ENCODE results near the gene ARHGEF37. TPM values are rescaled to one million over a fixed set of nuclear protein-coding genes. Genes with fewer than 3 reads are reported as not detected.

Gene ARHGEF37
- total RNA-seq, 1 donor from 2014 or later, result 17.7 TPM

DNA sequence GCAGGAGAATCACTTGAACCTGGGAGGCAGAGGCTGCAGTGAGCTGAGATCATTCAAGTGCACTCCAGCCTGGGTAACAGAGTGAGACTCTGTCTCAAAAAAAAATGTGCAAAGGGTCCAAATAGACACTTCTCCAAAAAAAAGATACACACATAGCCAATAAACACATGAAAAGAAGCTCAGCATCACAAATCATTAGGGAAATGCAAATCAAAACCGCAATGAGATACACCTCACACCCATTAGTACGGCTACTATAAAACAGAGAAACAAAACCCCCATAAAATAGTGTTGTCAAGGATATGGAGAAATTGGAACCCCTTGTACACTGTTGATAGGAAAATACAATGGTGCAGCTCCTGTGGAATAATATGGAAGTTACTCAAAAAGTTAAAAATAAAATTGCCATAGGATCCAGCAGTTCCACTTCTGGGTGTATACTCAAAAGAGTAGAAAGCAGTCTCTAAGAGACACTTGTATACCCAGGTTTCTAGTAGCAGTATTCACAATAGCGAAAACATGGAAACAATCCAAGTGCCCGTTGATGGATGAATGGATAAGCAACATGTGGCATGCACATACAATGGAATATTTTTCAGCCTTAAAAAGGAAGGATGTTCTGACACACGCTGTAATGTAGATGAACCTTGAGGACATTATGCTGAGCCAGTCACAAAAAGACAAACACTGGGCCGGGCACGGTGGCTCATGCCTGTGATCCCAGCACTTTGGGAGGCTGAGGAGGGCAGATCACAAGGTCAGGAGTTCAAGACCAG, 91.6 kb downstream of the ARHGEF37 start:
- Histone ChIP-seq H3K36me3 (no peaks in the 10 kb centered on the region), H3K4me3 (no peak overlapping the region), H3K27me3 (no peaks in the 10 kb centered on the region), H3K4me1 (no peaks in the 10 kb centered on the region), H3K9me3 (no peaks in the 10 kb centered on the region), H3K27ac (no peak overlapping the region)
- TF ChIP-seq POLR2A (IDR thresholded peaks at IDR 0.05) (no peak), POLR2AphosphoS5 (IDR thresholded peaks at IDR 0.05; ENCODE audit: insufficient read depth in 1 of 2, low read depth in 1 of 2) (no peak)
- TF ChIP-seq, protein P1, sequence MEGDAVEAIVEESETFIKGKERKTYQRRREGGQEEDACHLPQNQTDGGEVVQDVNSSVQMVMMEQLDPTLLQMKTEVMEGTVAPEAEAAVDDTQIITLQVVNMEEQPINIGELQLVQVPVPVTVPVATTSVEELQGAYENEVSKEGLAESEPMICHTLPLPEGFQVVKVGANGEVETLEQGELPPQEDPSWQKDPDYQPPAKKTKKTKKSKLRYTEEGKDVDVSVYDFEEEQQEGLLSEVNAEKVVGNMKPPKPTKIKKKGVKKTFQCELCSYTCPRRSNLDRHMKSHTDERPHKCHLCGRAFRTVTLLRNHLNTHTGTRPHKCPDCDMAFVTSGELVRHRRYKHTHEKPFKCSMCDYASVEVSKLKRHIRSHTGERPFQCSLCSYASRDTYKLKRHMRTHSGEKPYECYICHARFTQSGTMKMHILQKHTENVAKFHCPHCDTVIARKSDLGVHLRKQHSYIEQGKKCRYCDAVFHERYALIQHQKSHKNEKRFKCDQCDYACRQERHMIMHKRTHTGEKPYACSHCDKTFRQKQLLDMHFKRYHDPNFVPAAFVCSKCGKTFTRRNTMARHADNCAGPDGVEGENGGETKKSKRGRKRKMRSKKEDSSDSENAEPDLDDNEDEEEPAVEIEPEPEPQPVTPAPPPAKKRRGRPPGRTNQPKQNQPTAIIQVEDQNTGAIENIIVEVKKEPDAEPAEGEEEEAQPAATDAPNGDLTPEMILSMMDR (IDR thresholded peaks at IDR 0.05), result no peak
- intact Hi-C loops (cut with DNase I), result no loop called here
- DNase-seq (ENCODE audit: extremely low spot score in 2 of 2), result no peak

DNA sequence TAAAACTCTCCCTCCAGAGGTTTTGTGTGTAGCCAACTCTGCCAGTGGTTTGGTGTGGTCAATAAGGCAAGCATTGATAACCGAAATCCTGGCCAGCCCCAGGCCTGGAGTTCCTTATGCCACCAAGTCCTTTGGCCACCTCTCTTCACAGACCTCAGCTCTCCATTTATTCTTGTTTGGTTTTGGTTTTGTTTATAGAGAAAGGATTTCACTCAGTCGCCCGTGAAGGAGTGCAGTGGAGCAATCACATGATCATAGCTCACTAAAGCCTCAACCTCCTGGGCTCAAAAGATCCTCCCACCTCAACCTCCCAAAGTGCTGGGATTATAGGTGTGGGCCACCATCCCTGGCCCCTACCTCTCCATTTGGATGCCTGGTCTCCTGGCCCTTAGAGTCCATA, 93.4 kb downstream of the ARHGEF37 start:
- no peaks in the 10 kb centered on the region for H3K4me1 ChIP-seq
- intact Hi-C loops (cut with DNase I), result no loop called here
- H3K9me3 ChIP-seq, result no peaks in the 10 kb centered on the region
- H3K27me3 ChIP-seq, result no peaks in the 10 kb centered on the region
- no peak for TF ChIP-seq POLR2AphosphoS5 (IDR thresholded peaks at IDR 0.05; ENCODE audit: insufficient read depth in 1 of 2, low read depth in 1 of 2)
- TF ChIP-seq POLR2A (IDR thresholded peaks at IDR 0.05), result no peak
- TF ChIP-seq, protein P1 (IDR thresholded peaks at IDR 0.05), result no peak
- DNase-seq (ENCODE audit: extremely low spot score in 2 of 2), result no peak
- H3K4me3 ChIP-seq, result no peak overlapping the region
- H3K36me3 ChIP-seq, result no peaks in the 10 kb centered on the region
- no peak overlapping the region for H3K27ac ChIP-seq

DNA sequence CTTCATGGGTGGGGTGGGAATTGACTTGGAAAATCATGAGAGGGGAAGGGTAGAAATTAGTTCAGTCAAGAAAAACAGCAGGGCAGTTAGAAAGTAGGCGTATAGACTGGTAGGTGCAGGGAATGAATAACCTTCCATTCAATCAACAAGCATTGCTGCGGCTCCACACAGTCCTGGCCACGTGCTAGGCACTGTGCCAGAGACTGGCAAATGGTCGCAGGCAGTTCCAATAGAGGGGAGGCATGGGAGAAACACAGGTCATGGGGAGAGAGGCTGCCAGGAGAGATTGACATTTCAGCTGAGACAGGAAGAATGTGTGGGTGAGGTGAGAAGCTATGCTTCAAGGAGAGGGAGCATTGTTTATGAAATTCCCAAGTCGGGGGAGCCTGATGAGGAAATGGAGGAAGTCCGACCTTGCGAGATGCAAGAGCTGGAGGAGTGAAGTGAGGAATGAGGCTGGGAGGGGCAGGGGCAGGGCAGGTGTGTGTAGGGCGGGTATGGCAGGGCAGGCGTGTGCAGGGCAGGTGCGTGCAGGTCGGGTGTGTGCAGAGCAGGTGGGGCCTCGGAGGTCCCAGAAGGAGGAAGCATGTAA, 94.4 kb downstream of the ARHGEF37 start:
- Histone ChIP-seq H3K27ac (no peak overlapping the region), H3K4me3 (no peak overlapping the region), H3K4me1 (no peaks in the 10 kb centered on the region), H3K27me3 (no peaks in the 10 kb centered on the region), H3K36me3 (no peaks in the 10 kb centered on the region), H3K9me3 (no peaks in the 10 kb centered on the region)
- no peak for DNase-seq (ENCODE audit: extremely low spot score in 2 of 2)
- TF ChIP-seq POLR2A (IDR thresholded peaks at IDR 0.05) (no peak), POLR2AphosphoS5 (IDR thresholded peaks at IDR 0.05; ENCODE audit: insufficient read depth in 1 of 2, low read depth in 1 of 2) (no peak)
- TF ChIP-seq, protein P1 (IDR thresholded peaks at IDR 0.05), result no peak
- intact Hi-C loops (cut with DNase I), result no loop called here

DNA sequence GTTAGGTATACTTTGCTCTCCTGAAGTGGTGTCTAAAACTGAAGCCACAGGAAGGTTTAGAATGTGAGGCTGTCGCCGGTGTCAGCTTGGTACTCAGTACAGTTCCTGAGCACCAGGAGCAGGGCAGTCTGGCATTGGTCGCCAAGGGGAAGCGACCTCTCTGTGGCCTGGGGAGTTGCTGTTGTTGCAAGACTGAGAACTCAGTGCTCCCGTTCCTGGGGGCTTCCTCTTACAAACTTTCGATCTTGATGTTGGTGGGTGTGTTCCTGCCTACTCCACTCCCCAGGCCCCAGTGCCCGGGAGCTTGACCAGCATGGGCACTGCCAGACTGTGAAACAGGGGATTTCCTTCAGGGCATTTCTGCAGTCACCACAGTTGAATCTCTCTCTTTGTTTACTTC, 96.4 kb downstream of the ARHGEF37 start:
- no peak overlapping the region for H3K27ac ChIP-seq
- no peaks in the 10 kb centered on the region for H3K36me3 ChIP-seq
- H3K4me1 ChIP-seq, result no peaks in the 10 kb centered on the region
- no peaks in the 10 kb centered on the region for H3K9me3 ChIP-seq
- no peak for TF ChIP-seq POLR2A (IDR thresholded peaks at IDR 0.05)
- TF ChIP-seq POLR2AphosphoS5 (IDR thresholded peaks at IDR 0.05; ENCODE audit: insufficient read depth in 1 of 2, low read depth in 1 of 2), result no peak
- TF ChIP-seq, protein P1 (IDR thresholded peaks at IDR 0.05), result no peak
- no peaks in the 10 kb centered on the region for H3K27me3 ChIP-seq
- intact Hi-C loops (cut with DNase I), result no loop called here
- no peak overlapping the region for H3K4me3 ChIP-seq
- DNase-seq (ENCODE audit: extremely low spot score in 2 of 2), result no peak
